Measurements from ENCODE around the gene PAX3.

PAX3 gene

DNA sequence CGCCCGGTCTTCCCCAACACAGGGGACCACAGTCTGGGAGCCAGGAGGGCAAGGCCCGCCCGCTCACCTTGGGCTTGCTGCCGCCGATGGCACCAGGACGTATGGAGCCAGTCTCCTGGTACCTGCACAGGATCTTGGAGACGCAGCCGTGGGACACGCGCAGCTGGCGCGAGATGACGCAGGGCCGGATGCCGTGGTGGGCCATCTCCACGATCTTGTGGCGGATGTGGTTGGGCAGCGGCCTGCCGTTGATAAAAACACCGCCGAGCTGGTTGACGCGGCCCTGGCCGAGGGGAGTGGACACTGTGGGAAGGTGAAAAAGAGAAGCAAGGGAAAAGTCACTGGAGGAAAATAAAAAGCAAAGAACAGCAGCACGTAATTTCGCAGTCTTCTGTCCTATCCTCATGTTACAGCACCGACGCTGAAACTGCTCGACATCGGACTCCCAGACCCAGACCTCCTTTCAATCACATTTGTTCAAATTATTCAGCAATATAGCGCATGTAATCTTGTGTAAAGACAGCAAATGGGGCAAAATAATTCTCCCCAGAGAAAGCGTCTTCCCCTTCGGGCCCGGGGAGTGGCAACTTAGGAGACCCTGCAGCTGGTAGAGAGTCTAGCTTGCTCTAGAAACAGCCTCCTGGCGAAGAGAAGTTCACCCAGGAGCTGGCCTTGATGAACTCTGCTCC lies 1.7 kb downstream of the PAX3 start:
- DNase-seq, result no peak

DNA sequence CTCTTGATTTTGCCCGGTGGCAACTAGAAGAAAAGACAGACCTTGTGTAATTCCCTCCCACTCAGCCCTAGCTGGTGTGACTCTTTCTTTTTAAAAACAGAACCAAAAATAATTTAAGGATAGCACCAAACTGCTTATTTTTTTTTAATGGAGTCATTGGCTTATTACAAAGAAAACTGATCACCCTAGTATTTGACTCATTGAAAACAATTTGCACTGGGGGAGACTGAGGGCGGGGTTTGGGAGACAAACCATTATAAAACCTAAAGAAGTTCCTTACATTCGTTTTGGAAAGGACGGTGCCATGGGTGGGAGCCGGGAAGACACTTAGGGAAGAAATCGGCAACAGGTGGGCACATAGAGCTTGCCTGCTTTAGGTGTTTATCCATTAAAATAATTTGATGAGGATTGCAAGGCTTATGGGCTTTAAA lies 2.5 kb downstream of the PAX3 start:
- no peak for DNase-seq

DNA sequence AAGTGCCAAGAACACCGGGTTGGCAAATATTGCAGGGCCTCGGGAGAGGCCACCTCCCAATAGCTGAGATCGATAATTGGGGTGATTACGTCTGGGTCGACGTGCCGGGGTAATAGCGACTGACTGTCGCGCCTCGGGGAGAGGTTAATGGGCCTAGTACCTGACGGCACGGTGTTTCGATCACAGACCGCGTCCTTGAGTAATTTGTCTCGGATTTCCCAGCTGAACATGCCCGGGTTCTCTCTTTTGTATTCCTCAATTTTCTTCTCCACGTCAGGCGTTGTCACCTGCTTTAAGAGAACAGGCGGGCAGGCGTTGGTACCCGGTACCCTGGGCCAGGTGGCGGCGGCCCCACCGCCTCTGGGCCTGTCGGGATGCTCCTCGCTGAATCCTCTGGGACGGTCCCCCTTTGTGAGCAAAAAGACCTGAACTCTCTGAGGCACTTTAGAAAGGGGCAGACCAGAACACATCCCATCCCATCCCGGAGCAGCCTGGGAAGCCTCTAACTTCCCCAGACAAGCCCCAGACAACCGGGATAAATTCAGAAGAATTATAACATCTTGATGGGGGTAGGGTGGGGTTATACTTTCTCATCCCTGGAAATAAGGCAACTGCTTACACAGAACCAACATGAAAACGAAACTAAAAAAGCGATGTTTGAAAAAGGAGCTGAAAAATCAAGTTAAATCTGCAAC lies 3.3 kb downstream of the PAX3 start:
- DNase-seq, result no peak

DNA sequence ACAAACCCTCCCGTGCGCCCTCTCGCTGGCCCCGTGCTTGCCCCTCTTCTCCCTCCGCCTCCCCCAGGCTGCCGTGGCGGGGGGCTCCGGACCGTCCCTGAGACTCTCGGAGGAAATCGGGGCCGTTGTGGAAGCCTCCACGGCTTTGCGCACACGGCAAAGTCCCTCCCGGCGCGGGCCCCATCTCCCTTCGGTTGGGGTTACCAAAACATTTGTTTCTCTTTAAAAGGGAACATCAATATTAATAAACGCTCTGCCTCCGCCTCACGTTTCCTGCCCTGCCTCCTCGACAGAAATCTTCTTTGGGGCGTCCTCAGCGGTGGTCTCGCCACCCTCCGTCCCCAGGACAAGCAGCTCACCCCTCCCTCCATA lies 3.8 kb downstream of the PAX3 start:
- no peak for DNase-seq

DNA sequence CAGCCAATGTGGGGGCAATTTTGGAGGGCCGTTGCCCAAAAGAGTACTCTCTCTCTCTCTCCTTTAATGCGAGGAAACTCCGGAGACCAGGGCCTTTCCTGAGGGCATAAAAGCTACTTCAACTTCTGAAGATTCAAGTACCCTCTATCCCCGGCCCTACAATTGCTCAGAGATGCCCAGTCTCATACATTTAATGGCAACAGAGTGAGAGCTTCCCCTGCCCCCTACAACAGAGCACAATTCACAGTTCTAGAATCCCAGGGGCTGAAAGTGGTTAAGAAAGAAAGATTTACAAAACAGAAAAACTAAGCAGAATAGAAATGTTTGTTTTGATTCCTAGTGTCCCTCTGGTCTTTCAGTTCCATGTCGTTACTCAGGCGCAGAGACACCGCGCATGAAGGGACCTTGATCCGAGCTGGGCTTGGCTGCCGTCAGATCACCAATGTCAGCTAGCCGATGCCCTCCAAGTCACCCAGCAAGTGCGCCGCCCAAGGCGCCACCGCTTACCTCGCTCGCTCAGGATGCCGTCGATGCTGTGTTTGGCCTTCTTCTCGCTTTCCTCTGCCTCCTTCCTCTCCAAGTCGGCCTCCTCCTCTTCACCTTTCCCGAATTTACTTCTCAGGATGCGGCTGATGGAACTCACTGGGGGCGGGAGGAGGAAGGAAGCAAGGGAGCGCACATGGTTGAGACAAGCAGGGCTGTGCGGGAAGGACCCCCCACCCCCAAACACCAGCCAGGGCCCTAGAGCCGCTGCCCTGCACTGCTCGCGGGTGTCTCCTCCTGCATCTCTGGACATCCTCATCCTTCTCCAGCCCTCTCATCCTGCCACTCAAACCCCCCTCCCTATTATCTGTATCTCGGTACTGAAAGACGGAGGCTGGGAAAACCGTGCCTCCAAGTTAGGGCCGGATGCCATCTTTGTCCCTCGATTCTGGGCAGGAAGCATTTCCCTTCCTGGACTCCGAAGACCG lies 4.9 kb downstream of the PAX3 start:
- no peak for DNase-seq

- no peak for DNase-seq
These were observed 6.4 kb downstream of the PAX3 start for GRCh38 chr2:222292149-222293134.

DNA sequence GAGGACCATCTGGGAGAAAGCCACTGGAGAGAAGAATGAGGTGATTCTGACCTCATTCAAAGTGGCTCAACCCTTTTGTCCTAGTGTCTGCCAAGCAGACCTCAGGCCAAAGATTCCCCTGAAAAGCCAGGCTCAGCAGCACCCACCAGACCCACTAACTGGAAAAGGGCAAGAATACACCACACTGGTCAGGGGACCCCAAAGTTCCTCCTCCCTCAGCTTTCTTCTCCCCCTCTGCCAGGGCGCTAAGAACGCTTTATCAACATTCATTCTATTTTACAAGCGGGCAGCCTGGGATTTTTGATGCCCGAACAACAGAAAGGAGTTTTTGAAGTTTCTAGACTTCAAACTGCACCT lies 7.3 kb downstream of the PAX3 start:
- no peak for DNase-seq

GRCh38 chr2:222290736-222291484 lies 7.9 kb downstream of the PAX3 start:
- no peak for DNase-seq

DNA sequence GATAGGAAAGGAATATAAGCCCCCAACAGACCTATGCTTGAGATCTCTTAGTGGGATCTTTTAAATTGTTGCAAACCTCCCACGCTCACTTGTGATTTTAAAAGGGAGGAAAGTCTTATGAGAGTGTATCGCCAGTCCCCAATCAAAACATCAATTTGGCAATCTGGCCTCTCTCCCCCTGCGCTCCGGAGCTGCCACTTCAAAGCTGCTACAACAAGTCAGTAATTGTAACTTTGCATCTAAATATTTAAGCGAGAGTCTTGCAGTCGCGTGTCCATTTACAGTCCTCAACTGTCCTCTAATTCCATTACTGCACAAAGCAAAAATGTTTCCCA lies 8.4 kb downstream of the PAX3 start:
- DNase-seq, result no peak

DNA sequence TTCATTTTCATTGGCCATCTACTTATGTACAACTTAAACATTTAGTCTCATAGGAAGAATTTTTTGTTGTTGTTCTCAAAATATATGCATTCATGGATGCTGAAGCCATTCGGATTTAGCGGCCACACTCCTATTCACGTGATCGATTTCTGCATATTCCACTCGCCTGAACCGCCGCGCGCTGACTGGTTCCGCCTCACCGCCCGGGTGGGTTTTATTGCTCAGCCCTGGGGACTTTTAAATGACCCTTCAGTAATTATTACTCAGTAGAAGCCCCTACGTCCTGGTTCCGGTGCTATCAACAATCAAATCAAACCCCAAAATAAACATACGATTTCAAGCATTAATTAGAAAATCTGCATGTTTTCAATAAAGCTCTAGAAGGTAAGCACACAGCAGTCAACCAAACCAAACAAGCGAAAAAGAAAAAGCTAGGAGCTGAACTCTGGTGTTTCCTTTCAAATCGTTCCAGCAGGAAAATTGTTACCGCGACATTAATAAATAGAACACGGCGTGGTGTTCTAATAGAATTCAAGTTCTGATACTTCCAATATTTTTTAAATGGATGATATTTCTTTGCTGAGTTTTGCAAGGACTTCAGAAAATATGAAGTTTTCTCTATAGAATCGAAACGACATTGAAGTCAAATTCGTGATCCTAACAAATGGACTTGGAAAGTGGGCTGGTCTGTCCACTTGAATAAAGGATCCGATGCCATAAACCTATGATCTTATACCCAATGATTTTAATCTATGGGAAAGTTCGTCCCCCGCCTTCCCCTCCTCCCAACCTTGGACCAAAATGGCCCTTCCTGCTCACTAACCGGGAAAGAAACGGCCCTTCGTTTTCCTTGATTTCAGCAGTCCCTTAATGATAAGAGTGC lies 9.3 kb downstream of the PAX3 start:
- DNase-seq, result no peak

- no peak for DNase-seq
These were observed 10.1 kb downstream of the PAX3 start for GRCh38 chr2:222288590-222289277.

GRCh38 chr2:222287862-222288479 lies 10.8 kb downstream of the PAX3 start:
- no peak for DNase-seq

- no peak for DNase-seq
These were observed 14.3 kb downstream of the PAX3 start for GRCh38 chr2:222284466-222284865.

DNA sequence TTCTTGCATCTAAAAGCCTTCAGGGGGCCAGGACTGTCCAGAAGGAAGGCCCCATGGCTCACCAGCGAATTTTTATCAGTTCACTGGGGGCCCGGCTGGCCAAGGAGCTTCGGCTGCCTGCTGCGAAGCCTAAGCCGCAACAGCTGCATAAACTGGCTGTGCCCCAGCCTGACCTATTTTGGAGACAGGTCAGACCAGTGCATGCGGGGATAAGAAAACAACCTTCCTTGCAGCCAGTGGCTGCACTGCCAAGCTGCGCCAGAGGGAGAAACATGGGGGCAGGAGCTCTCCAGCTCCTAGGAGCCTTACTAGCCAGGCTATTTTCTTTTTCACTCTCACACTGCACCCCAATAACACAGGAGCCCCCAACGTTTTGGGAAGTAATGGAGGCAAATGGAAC lies 15.2 kb downstream of the PAX3 start:
- no peak for DNase-seq

GRCh38 chr2:222281506-222281905 lies 17.3 kb downstream of the PAX3 start:
- no peak for DNase-seq

DNA sequence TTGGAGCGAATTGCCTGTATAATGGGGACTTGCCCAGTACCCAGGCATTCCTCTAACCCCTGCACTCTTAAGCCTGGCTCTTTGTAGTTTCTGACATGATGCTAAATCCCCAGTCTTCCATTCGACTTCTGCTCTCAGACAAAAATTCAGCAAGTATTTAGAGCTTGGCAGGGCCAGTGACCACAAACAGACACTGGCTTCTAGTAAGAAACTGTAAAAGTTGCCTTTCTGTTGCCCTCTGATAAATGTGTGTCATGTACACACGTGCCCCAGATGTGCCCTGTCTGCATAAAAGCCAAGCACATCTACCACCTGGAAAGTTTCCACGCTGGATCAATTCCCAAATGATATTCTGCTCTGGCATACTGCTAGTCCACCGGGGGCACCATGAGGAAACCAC lies 18.0 kb downstream of the PAX3 start:
- DNase-seq, result no peak

- no peak for DNase-seq
These were observed 26.3 kb downstream of the PAX3 start for GRCh38 chr2:222272446-222273015.

DNA sequence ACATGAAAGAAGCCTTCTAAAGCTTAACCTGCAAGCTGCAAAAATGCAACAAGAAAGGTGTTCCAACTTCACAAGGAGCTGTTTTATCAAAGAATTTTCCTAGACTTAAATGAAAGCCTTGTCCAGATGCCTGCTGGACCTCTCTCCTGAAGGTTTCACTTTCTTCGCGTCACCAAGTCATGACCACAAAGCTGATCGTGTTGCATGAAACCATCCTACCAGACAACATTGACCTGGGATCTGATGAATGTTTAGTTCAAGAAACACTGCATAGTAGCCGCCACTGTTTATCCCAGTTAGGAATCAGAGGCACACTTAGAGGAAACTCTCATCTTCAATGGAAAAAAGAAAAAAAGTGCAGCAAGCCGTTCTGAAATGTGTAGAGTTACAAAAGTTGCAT lies 26.9 kb downstream of the PAX3 start:
- no peak for DNase-seq

DNA sequence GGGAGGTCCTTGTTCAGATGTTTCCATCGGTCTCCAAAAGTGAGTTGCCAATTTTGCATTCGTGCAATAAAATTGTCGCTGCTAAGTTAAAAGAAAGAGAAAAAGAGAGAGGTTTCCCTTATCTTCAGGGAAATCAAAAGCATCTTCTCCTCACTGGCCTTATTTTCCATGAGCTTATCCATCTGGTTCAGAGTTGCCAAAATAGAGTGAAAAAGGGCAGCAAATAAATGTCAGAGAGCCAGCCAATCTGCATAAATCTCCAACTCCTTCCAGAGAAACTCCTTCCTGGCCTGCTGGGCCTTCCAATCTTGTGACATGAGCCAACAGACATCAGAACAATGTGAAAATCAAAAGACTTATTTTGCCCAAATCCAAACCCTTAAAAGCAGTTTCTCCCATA lies 28.4 kb downstream of the PAX3 start:
- no peak for DNase-seq
